Heart left ventricle (tissue), 16 donors: Measurements from ENCODE around the gene GOLGA3. TPM values are rescaled to one million over a fixed set of nuclear protein-coding genes. Genes with fewer than 3 reads are reported as not detected.

Experiments used
- ATAC-seq, 4 donors: fragments of 200-7000 bp; cut with Tn5 transposase; one replicate each; pipeline ENCODE4 v1.9.1; 2020 to 2022; ENCODE audit warnings: moderate library complexity in 4 of 4, mild to moderate bottlenecking in 3 of 4, moderate number of reproducible peaks in 1 of 4
- DNase-seq, 5 donors: peaks; one replicate each; pipeline ENCODE4 v3.0.0-alpha.2; 2020
- H3K27ac ChIP-seq, 12 donors: fragments of 200-600 bp; sonication (generic) in 4 of 12; one replicate each; pipeline versions ENCODE4 v1.5.0 to v1.8.0; 2016 to 2022; ENCODE audit warnings: mild to moderate bottlenecking in 2 of 12
- H3K27me3 ChIP-seq, 9 donors: fragments of 200-600 bp; sonication (generic) in 2 of 9; one replicate each; pipeline versions ENCODE4 v1.5.1 to v1.8.0; 2016 to 2022; ENCODE audit warnings: mild to moderate bottlenecking in 3 of 9
- H3K36me3 ChIP-seq, 9 donors: fragments of 200-600 bp; sonication (generic) in 2 of 9; one replicate each; pipeline versions ENCODE4 v1.5.0 to v1.8.0; 2018 to 2022; ENCODE audit warnings: mild to moderate bottlenecking in 2 of 9
- H3K4me1 ChIP-seq, 12 donors: fragments of 200-600 bp; sonication (generic) in 4 of 12; one replicate each; pipeline versions ENCODE4 v1.5.0 to v1.8.0; 2016 to 2022; ENCODE audit warnings: mild to moderate bottlenecking in 3 of 12
- H3K4me3 ChIP-seq, 12 donors: fragments of 200-600 bp; sonication (generic) in 4 of 12; one replicate each; pipeline versions ENCODE4 v1.5.0 to v1.8.0; 2017 to 2022; ENCODE audit warnings: mild to moderate bottlenecking in 9 of 12, moderate library complexity in 4 of 12
- H3K9me3 ChIP-seq, 12 donors: fragments of 200-600 bp; sonication (generic) in 4 of 12; one replicate each; pipeline versions ENCODE4 v1.5.0 to v1.8.0; 2016 to 2022; ENCODE audit warnings: mild to moderate bottlenecking in 1 of 12
- CTCF ChIP-seq, 12 donors: fragments of 200-600 bp; sonication (generic) in 4 of 12; IDR thresholded peaks; one replicate each; pipeline versions ENCODE4 v1.5.0 to v1.8.0; 2018 to 2022; ENCODE audit warnings: antibody characterized with exemption in 12 of 12, mild to moderate bottlenecking in 5 of 12
- POLR2A ChIP-seq, 2 donors: fragments of 450-650 bp; IDR thresholded peaks; one replicate each; pipeline ENCODE4 v1.6.1; 2017; ENCODE audit warnings: antibody characterized with exemption in 2 of 2, mild to moderate bottlenecking in 2 of 2, moderate library complexity in 2 of 2
- WGBS, 4 donors: extraction: QIAGEN DNeasy Blood & Tissue Kit in 2 of 4; methylation state at CpG; one replicate each; pipeline versions ENCODE4 v1.1.5 to v1.1.7; 2013 to 2018; 5-methylcytosine and 5-hydroxymethylcytosine counted together
- intact Hi-C, 10 donors: fragments of 100-400 bp; cut with DNase I; formaldehyde crosslinking; loops; one replicate each; pipeline versions ENCODE4 v1.11.1 to v1.14.2; 2022
- polyA plus RNA-seq, 2 donors: library from polyadenylated mRNA; stranded (reverse); fragments of 200-250 nt; gene quantifications; one replicate each; pipeline ENCODE4 v1.2.3, GENCODE V29; 2013
- total RNA-seq, 9 donors: library from RNA; depleted of rRNA in 2 of 9; stranded (reverse); fragments of >200 nt in 2 of 9; fragmentation: NEBNext Ultra II Directional in 3 of 9; extraction: Animal tissue kit (Norgen Biotek cat#: 25700) in 3 of 9; gene quantifications; one replicate each; pipeline versions ENCODE4 v1.1.0 to v1.2.4, GENCODE V29; 2016 to 2023
- donor health status: ischemic (EF 13 %, LVEDD 7.1; RV severe dilation, severe dysfunction).
- donor health status: healthy with polysubstance abuse.
- donor health status: DM: no; HTN: yes; CAD: no.
- donor health status: DM: no; HTN: no; CAD: no.
- donor health status: ischemic (EF 25% LVEDD 6.9; RV normal size, moderate dysfunction).
- donor health status: ischemic (EF 25% LVEDD 5.7; RV mildly dilated, moderate dysfunction).
- donor health status: healthy.
- donor health status: DM: yes; HTN: yes; CAD: no.
- donor health status: ischemic (EF 35%, LVEDD 5.7; RV mildly dilated, moderate dysfunction).
- donor health status: nonischemic (EF 11% LVEDD 7.7; RV severe dilation, severe dysfunction).
- donor health status: DM: yes; HTN: yes; CAD: no.
- donor health status: PGD.
- donor health status: ischemic (EF 29% LVEDD 5.4; RV normal size, mild dysfunction).
- donor health status: nonischemic (EF 23%, LVEDD 6.1; RV moderate dilation, normal function).

GOLGA3 gene
- total and polyA plus RNA-seq, 11 donors, result 12.0 to 46.2 (median 34.3) TPM

- intact Hi-C loops, result no loop called here
- Histone ChIP-seq H3K27me3 (no peaks in the 10 kb centered on the region), H3K9me3 (no peaks in the 10 kb centered on the region), H3K4me3 (no peak overlapping the region), H3K27ac (no peak overlapping the region), H3K4me1 (peaks cover 0 to 25% (median 6%) of the 10 kb centered on the region in 12 donors), H3K36me3 (peaks cover 0 to 97% (median 91%) of the 10 kb centered on the region in 9 donors)
- 89 to 95% (median 89%) methylated on average over 29 to 30 of the region's 30 CpGs for WGBS, 4 donors
- no peak for ATAC-seq
- no peak for DNase-seq
- TF ChIP-seq CTCF (IDR thresholded peaks at IDR 0.05) (no peak), POLR2A (IDR thresholded peaks at IDR 0.05) (no peak)
Observed at GRCh38 chr12:132774646-132775275, 53.9 kb downstream of the GOLGA3 start.

GRCh38 chr12:132774159-132774558 lies 54.5 kb downstream of the GOLGA3 start:
- Histone ChIP-seq H3K4me1 (peaks cover 0 to 31% (median 6%) of the 10 kb centered on the region in 12 donors), H3K4me3 (no peak overlapping the region), H3K36me3 (peaks cover 0 to 96% (median 91%) of the 10 kb centered on the region in 9 donors), H3K27me3 (no peaks in the 10 kb centered on the region), H3K9me3 (no peaks in the 10 kb centered on the region), H3K27ac (no peak overlapping the region)
- intact Hi-C loops, result no loop called here
- WGBS, 4 donors, result 89 to 93% (median 91%) methylated on average over 17 to 18 of the region's 18 CpGs
- ATAC-seq (no peak), DNase-seq (peak in 1 of 5 donors; percentile 54)
- no peak for TF ChIP-seq POLR2A (IDR thresholded peaks at IDR 0.05)
- no peak for TF ChIP-seq CTCF (IDR thresholded peaks at IDR 0.05)

DNA sequence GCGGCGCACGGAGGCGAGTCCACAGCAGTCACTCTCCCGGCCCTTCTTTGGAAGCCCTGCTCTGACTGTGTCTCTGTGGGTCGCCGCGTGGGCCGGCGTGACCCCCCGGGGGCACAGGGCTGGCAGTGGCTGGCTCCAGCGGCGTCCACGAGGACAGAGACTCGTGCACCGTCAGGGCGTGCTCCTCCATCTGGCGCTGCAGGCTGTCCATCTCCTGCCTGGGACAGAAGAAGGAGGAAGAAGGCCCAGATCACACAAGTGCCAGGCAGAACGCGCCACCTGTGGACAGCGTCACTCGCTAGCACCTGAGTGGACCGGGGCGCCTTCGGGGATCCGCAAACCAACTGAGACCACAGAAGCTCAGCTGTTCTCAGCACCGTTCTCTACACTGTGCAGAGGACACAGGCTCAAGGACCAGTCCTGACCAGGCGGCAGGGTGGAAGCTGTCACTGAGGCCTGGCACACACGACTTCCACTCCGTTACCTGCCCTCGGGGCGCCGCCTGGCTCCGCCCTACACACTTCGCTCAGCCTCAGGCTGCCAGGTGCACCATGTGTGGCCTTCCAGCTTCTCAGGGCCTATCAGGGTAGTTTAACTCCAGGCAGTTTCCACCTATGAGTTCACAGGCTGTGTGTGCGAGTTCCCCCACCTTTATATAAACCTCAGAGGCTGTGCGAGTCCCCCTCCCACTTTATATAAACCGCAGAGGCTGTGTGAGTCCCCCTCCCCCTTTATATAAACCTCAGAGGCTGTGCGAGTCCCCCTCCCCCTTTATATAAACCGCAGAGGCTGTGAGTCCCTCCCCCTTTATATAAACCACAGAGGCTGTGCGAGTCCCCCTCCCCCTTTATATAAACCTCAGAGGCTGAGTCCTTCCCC lies 55.4 kb downstream of the GOLGA3 start:
- intact Hi-C loops, result no loop called here
- peaks cover 0 to 39% (median 10%) of the 10 kb centered on the region in 12 donors for H3K4me1 ChIP-seq
- peak in 1 of 5 donors; percentile 48 for DNase-seq
- ATAC-seq, result no peak
- 92 to 94% (median 93%) methylated on average over 34 to 41 of the region's 41 CpGs for WGBS, 4 donors
- H3K27ac ChIP-seq, result peak overlapping the region in 1 of 12 donors; percentile 92
- H3K9me3 ChIP-seq, result no peaks in the 10 kb centered on the region
- TF ChIP-seq CTCF (IDR thresholded peaks at IDR 0.05) (no peak), POLR2A (IDR thresholded peaks at IDR 0.05) (no peak)
- H3K4me3 ChIP-seq, result no peak overlapping the region
- H3K36me3 ChIP-seq, result peaks cover 0 to 88% (median 83%) of the 10 kb centered on the region in 9 donors
- no peaks in the 10 kb centered on the region for H3K27me3 ChIP-seq

- Histone ChIP-seq H3K9me3 (no peaks in the 10 kb centered on the region), H3K27ac (peak overlapping the region in 1 of 12 donors; percentile 92), H3K27me3 (no peaks in the 10 kb centered on the region), H3K4me3 (no peak overlapping the region), H3K4me1 (peaks cover 0 to 46% (median 13%) of the 10 kb centered on the region in 12 donors), H3K36me3 (peaks cover 0 to 81% (median 76%) of the 10 kb centered on the region in 9 donors)
- TF ChIP-seq POLR2A (IDR thresholded peaks at IDR 0.05) (no peak), CTCF (IDR thresholded peaks at IDR 0.05) (no peak)
- ATAC-seq, result no peak
- WGBS, 4 donors, result 87 to 92% (median 90%) methylated on average over 14 of the region's 14 CpGs
- DNase-seq, result peak in 1 of 5 donors; percentile 50
- intact Hi-C loops, result no loop called here
Observed at GRCh38 chr12:132772606-132773005, 56.1 kb downstream of the GOLGA3 start.
